ENCODE measurements around the gene PWP1.
"Not testable (repeated sequence)": the region's sequence is repeated elsewhere in the genome, so short reads cannot be mapped to it uniquely, and the experiment has no call there.

Gene PWP1

GRCh38 chr12:107679336-107679735 is 6.3 kb upstream of the PWP1 start:
- DNase-seq (ENCODE audit: low read depth): no peak
- no peak overlapping the region for H3K4me3 ChIP-seq (ENCODE audit: low read depth, low read length)
- TF ChIP-seq MYC (IDR thresholded peaks at IDR 0.05; ENCODE audit: low read depth, low read length) (no peak), POLR2A (IDR thresholded peaks at IDR 0.05; ENCODE audit: extremely low read depth, insufficient read length) (no peak), MAX (IDR thresholded peaks at IDR 0.05; ENCODE audit: low read depth, low read length) (no peak), CTCF (IDR thresholded peaks at IDR 0.05; ENCODE audit: low read depth, low read length) (no peak)

GRCh38 chr12:107681455-107681835 is 4.2 kb upstream of the PWP1 start:
- no peak overlapping the region for H3K4me3 ChIP-seq (ENCODE audit: low read depth, low read length)
- TF ChIP-seq MYC (IDR thresholded peaks at IDR 0.05; ENCODE audit: low read depth, low read length) (no peak), CTCF (IDR thresholded peaks at IDR 0.05; ENCODE audit: low read depth, low read length) (no peak)
- DNase-seq (ENCODE audit: low read depth): no peak

- DNase-seq (ENCODE audit: low read depth): no peak
- no peak overlapping the region for H3K4me3 ChIP-seq (ENCODE audit: low read depth, low read length)
- TF ChIP-seq MYC (IDR thresholded peaks at IDR 0.05; ENCODE audit: low read depth, low read length) (no peak), MAX (IDR thresholded peaks at IDR 0.05; ENCODE audit: low read depth, low read length) (no peak)
These were observed 3.5 kb upstream of the PWP1 start for GRCh38 chr12:107681836-107682820.

- peak overlapping the region; percentile 86 for H3K4me3 ChIP-seq (ENCODE audit: low read depth, low read length)
- no peak for DNase-seq (ENCODE audit: low read depth)
- TF ChIP-seq MAX (IDR thresholded peaks at IDR 0.05; ENCODE audit: low read depth, low read length): no peak
- no peak for TF ChIP-seq MYC (IDR thresholded peaks at IDR 0.05; ENCODE audit: low read depth, low read length)
- TF ChIP-seq POLR2A (IDR thresholded peaks at IDR 0.05; ENCODE audit: extremely low read depth, insufficient read length): no peak
- no peak for TF ChIP-seq CTCF (IDR thresholded peaks at IDR 0.05; ENCODE audit: low read depth, low read length)
These were observed 1.4 kb upstream of the PWP1 start for GRCh38 chr12:107684029-107684795.

GRCh38 chr12:107684990-107685359 is 624 bp upstream of the PWP1 start:
- DNase-seq (ENCODE audit: low read depth): peak; percentile 61
- peak; percentile 26; the same call in 1 of the 2 replicates for TF ChIP-seq MYC (IDR thresholded peaks at IDR 0.05; ENCODE audit: low read depth, low read length)
- peak; percentile 42 for TF ChIP-seq MAX (IDR thresholded peaks at IDR 0.05; ENCODE audit: low read depth, low read length)
- TF ChIP-seq POLR2A (IDR thresholded peaks at IDR 0.05; ENCODE audit: extremely low read depth, insufficient read length): no peak
- TF ChIP-seq CTCF (IDR thresholded peaks at IDR 0.05; ENCODE audit: low read depth, low read length): no peak
- H3K4me3 ChIP-seq (ENCODE audit: low read depth, low read length): peak overlapping the region; percentile 86

GRCh38 chr12:107695772-107696171 is 10.2 kb downstream of the PWP1 start:
- H3K4me3 ChIP-seq (ENCODE audit: low read depth, low read length): not testable (repeated sequence)
- peak; percentile 31 for DNase-seq (ENCODE audit: low read depth)
- TF ChIP-seq CTCF (IDR thresholded peaks at IDR 0.05; ENCODE audit: low read depth, low read length): peak; percentile 29

Measured in NB4 (cell line).